Activated gamma-delta T cell (primary cell): ENCODE measurements around the gene THUMPD1.
A peak's percentile ranks its signal among the peaks of the same experiment; 100 is the strongest.
"Not testable (repeated sequence)": the region's sequence is repeated elsewhere in the genome, so short reads cannot be mapped to it uniquely, and the experiment has no call there.

Source experiments
- DNase-seq: peaks from one replicate; lab custom pipeline; 2025; lab: John Stamatoyannopoulos, UW
- total RNA-seq, 2 donors: gene quantifications; one replicate each; lab custom pipeline; 2026; lab: John Stamatoyannopoulos, UW

Gene THUMPD1
- total RNA-seq: 183 to 199 reads per million in 2 donors

DNA sequence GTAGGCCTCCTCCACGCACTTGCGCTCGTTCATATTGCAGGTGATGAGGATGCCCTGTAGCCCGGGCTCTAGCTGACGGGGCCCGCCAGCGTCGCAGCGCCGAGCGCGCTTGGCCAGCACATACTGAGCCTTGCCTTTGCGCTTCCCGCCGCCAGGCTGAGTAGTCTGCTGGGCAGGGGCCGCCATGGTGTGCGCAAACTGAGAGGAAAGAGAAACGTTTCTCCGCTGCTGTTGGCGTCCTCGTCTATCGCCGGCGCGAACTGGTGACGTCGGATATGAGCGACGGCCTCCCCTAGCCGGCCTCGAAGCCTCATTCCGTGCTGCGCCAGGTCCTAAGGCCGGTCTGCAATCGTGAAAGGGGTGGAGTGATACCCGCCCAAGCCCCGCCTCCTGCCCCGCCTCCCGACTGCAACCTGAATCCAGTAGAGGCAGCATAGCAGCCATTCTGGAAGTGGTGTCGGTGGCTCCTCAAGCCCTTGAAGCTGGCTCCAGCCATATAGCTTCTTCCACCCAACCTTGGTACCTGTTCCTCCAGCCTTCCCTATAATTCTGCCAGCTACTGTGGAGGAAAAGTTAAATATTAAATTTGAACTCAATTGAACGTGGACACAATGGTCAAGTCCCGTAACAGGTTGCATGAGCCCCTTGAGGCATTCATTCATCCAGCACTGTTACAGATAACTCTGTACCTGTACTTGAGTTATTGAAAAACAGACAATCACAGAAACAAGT lies at the start of gene THUMPD1:
Gene THUMPD1, minus strand, starts transcription at position 265 of the 732 bp plus-strand sequence. Its CDS starts 79 bp downstream, at position 186.
- DNase-seq: peak; percentile 92

GRCh38 chr16:20789130-20789529 lies 47.5 kb upstream of the THUMPD1 start:
- no peak for DNase-seq

DNA sequence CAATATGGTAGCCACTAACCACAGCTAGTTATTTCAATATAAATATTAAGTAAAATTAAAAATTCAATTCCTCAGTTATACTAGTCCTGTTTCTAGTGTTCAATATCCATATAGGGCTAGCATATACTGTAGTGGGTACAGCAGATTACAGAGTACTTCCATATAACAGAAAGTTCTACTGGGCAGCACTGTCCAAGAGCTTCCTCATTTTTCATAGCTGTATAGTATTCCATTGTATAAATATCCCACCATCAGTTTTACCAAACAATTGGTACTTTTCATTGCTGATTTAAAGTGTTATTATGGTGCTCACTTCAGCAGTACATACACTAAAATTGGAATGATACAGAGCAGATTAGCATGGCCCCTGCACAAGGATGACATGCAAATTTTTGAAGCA lies 42.6 kb upstream of the THUMPD1 start:
- DNase-seq: no peak

GRCh38 chr16:20782470-20782869 lies 40.9 kb upstream of the THUMPD1 start:
- no peak for DNase-seq

DNA sequence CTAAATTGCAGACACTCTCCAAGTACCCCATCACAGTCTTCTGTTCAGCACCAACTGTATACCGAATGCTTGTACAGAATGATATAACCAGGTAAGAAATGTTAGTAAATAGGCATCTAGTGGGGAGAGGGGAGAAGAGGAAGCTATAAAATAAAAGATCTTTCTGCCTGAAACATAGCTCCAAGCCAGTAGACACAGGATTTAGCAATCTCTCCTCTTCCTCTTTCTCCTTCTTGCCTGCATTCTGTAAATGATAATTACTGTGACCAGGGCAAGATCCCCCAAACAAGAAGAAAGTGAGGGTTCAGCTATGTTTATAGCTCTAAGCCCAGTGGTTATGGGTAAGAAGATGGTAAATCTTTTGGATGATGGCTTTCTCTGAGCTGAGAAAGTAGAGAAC lies 40.1 kb upstream of the THUMPD1 start:
- no peak for DNase-seq

DNA sequence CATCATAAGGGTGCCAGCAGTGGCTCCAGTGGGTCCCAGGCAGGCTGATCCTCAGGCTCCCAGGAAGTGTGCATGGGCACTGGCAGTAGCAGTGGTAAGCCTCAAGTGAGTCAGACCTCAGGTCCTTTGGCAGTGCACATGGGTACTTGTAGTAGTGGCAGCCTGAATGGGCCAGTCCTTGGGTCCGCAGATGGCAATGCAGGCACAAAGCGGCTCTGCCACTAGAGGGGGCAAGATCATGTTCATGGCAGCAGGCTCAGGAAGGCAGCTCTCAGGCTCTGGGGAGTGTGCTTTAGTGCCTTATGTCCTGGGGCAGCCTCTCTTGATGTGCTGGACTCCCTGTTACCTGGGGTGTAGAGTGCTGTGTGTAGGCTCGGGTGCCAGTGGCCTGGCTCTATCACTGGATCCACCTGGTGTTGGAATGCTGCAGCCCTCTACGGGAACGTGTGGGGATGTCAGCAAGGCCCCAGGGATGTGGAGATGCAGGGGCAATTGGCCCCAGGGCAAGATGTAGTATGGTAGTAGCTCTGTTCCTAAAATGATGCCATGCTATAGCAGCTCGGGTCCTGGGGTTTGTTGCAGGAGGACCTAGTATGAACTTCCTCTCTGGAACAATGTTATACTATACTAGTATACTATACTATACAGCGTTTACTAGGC lies 33.2 kb upstream of the THUMPD1 start:
- DNase-seq: no peak

DNA sequence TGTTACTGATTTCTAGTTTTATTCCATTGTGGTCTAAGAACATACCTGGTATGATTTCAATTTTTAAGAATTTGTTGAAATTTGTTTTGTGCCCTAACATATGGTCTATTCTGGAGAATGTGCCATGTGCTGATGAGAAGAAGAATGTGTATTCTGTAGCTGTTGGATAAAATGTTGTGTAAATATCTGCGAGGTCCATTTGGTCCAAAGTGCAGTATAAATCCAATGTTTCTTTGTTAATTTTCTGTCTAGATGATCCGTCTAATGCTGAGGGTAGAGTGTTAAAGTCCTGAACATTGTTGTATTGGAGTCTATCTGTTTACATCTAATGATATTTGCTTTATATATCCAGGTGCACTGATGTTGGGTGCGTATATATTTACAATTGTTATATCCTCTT lies 32.1 kb upstream of the THUMPD1 start:
- no peak for DNase-seq

GRCh38 chr16:20768818-20769217 lies 27.2 kb upstream of the THUMPD1 start:
- no peak for DNase-seq

DNA sequence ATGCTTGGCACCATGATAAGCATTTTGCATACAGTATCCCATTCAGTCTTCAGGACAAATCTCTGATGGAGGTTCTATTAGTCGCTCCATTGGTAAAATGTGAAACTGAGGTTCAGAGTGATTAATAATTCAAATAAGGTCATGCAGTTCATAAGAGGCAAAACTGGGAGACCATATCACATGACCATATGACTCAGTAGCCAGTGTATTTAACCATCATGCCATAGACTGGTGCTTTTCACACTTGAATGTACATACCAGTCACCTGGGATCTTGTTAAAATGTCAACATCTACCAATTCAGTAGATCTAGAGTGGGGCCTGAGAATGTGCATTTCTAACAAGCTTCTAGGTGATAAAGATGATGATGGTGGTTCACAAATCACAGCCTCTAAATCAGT lies 26.5 kb upstream of the THUMPD1 start:
- no peak for DNase-seq

DNA sequence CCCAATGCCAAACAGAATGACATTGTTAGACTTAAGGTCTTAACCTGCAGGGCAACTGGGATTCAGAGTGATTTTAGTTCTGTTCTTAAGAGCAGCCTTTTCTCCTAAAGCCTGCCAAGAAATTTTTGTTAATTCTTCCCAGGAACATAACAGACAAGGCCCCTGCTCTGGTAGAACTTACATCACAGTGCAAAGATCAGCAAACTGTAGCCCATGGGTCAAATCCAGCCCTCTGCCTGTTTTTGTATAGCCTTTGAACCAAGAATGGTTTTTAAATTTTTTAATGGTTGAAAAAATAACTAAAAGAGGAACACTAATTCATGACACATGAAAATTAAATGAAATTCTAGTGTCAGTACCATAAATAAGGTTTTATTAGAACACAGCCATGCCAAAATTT lies 26.0 kb upstream of the THUMPD1 start:
- no peak for DNase-seq

- DNase-seq: no peak
Observed at GRCh38 chr16:20766294-20766693, 24.7 kb upstream of the THUMPD1 start.

- no peak for DNase-seq
Observed at GRCh38 chr16:20765732-20766131, 24.1 kb upstream of the THUMPD1 start.

DNA sequence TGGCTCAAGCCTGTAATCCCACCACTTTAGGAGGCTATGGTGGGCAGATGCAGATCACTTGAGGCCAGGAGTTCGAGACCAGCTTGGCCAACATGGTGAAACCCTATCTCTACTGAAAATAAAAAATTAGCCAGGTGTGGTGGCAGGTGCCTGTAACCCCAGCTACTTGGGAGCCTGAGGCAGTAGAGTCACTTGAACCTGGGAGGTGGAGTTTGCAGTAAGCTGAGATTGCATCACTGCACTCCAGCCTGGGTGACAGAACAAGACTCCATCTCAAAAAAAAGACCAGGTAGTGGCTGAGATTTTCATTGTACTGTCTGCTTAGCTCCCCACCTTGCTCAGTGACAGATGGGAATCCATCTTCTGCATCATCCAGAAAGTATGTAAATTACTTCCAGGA lies 22.8 kb upstream of the THUMPD1 start:
- not testable (repeated sequence) for DNase-seq

DNA sequence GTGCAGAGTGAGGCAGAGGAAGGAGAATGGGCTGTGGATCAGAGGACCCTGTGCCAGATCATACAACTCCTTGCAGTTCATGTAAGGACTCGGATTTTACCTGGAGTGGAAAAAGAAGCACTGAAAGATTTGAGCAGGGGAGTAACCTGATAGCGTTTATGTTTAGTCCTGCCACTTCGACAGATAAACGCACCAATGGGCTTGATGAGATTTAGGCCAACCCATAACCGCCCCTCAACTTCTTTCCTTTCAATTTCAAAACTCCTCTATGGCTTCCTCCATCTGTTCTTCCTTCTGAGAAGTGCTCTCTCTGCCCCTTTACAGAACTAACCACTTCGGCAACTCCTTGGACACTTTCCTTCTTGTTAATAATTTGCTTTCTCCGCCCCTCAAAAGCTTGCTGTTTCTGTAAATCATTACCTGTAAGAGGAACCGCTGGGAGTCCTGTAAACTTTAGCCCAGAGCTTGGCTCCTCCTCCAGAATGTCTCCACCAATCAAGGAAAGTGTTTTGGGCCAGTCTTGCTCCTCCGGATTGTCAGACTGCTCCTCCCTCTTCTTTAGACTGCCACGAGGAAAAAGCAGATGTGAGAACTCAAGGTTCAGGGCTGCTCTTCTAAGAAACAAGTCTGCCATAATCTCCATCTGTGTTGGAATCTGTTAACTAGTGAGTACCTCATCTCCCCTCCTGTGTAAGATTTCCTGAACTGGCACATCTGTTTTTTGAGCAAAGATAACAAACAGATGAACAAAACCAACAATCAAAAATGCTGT lies 22.0 kb upstream of the THUMPD1 start, which contains the start of gene ACSM3:
Gene ACSM3, plus strand, starts transcription at position 554 of the 772 bp plus-strand sequence. CDS start 6,021 bp downstream, outside the sequence.
- DNase-seq: no peak

GRCh38 chr16:20762404-20763123 lies 20.9 kb upstream of the THUMPD1 start:
- no peak for DNase-seq

DNA sequence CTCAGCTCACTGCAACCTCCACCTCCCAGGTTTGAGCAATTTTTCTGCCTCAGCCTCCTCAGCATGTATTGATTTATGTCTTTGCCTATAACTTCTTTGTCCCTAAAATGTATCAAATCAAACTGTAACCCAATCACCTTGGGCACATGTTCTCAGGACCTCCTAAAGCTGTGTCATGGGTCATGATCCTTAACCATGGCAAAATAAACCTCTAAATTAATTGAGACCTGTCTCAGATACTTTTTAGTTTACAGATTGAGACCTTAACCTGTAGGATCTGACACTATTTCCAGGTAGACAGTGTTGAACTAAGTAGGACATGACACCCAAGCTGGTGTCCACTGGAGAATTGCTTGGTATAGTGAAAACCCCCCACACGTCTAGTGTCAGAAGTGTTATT lies 19.6 kb upstream of the THUMPD1 start:
- DNase-seq: no peak

- no peak for DNase-seq
Observed at GRCh38 chr16:20760346-20760745, 18.7 kb upstream of the THUMPD1 start.

GRCh38 chr16:20755799-20756198 lies 14.2 kb upstream of the THUMPD1 start:
- DNase-seq: not testable (repeated sequence)

DNA sequence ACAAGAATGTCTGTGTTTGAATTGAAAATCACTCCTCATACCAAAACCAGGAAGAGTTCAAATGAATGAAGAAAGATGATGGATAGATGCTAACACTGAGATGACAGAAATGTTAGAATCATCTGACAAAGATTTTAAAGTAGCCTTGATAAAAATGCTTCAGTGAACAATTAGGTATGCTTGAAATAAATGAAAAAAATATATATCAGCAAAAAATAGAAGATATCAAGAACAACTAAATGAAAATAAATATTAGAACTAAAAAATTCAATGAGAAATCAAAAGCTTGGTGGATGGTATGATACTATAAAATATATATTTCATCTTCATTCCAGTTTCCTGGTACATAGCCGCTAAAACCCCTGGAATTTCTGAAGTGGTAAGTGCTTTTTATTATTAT lies 13.6 kb upstream of the THUMPD1 start:
- DNase-seq: no peak

DNA sequence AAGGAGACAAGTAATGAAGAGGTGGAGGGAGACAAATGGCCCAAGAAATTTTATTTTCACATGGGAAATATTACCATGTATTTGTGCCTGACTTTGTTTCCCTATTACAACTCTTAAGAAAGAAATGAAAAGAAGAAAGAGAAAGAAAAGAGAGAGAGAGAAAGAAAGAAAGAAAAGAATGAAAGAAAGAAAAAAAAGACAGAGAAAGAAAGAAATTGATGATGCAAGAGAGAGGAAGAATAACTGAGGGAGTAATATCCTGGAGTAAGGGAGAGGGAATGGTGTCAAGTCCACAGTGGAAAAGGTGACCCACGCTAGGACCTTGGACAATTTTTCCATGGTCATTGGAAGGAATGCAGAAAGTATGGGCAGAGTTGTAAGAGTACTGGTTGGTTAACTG lies 12.1 kb upstream of the THUMPD1 start:
- no peak for DNase-seq

DNA sequence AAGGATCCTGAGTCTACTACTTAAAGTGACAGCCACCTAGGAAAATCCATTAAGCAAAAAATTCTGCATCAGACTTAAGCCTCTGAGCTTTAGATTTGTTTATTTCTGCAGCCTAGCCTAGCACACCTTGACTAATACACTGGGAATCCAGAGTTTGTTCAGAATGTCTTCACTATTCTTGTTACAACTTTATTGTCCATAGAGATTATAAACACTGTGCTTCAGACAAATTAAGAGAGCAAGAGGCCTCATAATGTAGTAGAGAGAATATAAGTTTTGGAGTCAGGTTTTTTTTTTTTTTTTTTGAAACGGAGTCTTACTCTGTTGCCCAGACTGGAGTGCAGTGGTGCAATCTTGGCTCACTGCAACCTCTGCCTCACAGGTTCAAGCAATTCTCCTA lies 8.9 kb upstream of the THUMPD1 start:
- DNase-seq: no peak

DNA sequence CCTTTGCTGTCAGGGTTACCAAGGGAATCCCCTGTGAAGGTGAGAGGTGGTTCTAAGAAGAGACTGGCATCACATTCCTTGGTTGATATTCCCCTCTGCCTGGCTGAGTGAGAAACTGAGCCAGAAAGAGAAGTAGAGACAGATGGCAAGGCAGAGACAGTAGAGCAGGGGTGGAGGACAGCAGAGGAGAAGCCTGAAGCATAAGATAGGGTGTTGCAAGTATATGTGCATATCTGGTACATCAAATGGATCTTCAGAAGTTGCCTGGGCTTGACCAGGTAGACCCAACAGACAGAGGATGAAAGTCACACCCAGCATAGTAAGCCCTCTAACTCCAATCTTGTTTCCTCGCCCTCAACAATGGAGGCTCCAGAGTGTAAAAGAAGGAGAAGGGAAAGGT lies 7.9 kb upstream of the THUMPD1 start:
- no peak for DNase-seq
